ENCODE measurements around the gene MARCKS.

The MARCKS gene, protein sequence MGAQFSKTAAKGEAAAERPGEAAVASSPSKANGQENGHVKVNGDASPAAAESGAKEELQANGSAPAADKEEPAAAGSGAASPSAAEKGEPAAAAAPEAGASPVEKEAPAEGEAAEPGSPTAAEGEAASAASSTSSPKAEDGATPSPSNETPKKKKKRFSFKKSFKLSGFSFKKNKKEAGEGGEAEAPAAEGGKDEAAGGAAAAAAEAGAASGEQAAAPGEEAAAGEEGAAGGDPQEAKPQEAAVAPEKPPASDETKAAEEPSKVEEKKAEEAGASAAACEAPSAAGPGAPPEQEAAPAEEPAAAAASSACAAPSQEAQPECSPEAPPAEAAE

GRCh38 chr6:113856625-113857555 lies at the start of gene MARCKS:
MARCKS (plus strand) TSS chr6:113857345; CDS start chr6:113857746, 401 bp downstream.
- no peak for DNase-seq

DNA sequence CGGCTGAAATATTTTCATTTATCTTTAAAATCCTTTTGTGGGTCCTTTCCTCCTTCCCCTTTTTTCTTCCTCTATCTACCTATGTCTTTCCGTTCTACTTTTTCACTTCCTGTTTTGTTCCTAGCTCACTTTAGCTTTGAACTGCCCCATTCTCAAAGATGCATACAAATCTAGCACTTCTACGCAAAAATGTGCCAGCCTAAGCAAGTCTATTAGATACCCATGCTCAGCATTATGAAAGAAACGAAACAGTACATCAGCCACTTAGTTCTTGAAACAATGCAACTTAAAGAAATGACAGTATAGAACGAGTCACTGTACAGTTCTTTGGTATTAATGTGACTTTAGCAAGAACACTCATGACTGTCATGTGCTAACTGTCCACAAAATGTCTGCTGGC lies 47.3 kb upstream of the MARCKS start:
- no peak for DNase-seq

GRCh38 chr6:113813142-113813541 lies 44.0 kb upstream of the MARCKS start:
- no peak for DNase-seq

DNA sequence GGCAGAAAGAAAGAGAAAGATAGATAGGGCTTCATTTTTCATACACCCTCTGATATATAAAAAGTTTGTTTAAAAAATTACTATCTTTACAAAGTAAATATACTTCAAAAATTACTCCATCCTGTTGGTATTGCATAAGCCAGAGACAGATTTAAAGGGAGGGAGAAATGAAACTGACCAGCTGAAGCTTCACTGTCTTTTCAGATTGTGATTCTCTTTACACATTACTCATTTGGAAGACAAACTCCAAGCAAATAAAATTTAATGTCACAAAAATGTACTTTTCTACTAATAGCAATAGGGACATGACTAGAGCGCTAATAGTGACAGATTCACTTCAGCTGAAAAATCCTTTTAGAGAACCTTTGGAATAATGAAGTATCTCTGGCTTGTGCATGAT lies 38.6 kb upstream of the MARCKS start:
- DNase-seq = no peak

- no peak for DNase-seq
Measured at GRCh38 chr6:113819169-113819830, 37.8 kb upstream of the MARCKS start.

GRCh38 chr6:113820761-113821160 lies 36.4 kb upstream of the MARCKS start:
- no peak for DNase-seq

GRCh38 chr6:113821445-113821844 lies 35.7 kb upstream of the MARCKS start:
- DNase-seq = no peak

DNA sequence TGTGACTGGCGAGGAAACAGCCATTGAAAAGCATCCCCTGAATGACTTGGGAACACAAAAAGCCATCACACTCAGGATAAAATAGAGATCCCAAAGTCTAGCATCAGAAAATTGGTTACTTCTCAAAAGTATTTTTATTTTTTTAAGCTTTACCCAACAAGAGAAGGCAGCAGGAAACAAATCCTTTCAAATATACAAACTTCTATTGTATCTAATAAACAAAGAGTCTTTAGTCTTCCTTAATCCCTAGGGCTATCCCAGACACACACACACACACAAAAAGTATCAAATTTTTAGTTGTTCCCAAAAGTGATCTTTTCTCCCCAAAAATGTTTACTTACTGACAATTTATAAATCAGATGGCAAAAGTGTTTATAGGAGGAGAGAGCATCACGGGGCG lies 33.2 kb upstream of the MARCKS start:
- no peak for DNase-seq

DNA sequence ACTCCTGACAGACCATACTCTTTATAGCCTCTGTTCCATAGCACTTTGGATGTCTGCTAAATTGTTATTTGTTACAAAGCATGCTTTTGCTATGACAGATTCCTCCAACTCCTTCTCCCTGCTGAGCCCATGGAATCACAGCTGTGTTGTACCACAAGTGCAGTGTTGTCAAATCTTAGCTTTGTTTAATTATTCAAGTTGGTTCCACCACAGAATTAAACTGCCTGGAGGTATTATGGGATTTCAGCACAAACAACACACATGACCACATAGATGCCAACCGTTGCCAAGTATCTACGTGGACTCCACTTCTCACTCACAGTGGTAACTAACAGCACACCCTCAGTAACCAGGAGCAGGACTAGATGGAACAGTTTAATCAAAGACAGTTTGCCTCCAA lies 32.7 kb upstream of the MARCKS start:
- no peak for DNase-seq

DNA sequence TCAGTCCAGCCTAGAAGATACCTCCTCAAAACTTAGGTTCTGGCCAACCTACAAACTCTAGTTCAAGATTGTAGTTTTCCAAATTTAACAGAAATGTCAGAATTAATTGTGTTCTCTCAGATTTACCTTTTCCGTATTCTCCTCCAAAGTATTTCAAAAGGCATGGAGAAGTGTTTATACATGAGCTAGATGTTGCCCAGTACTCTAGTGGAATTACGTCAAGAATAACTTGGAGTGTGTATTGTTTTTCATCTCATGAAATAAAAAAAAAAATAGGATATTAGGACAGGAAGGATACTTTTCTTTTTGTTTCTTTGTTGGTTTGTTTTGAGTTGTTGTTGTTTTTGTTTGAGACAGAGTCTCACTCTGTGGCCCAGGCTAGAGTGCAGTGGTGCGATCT lies 32.3 kb upstream of the MARCKS start:
- DNase-seq = no peak

GRCh38 chr6:113825781-113826180 lies 31.4 kb upstream of the MARCKS start:
- no peak for DNase-seq

DNA sequence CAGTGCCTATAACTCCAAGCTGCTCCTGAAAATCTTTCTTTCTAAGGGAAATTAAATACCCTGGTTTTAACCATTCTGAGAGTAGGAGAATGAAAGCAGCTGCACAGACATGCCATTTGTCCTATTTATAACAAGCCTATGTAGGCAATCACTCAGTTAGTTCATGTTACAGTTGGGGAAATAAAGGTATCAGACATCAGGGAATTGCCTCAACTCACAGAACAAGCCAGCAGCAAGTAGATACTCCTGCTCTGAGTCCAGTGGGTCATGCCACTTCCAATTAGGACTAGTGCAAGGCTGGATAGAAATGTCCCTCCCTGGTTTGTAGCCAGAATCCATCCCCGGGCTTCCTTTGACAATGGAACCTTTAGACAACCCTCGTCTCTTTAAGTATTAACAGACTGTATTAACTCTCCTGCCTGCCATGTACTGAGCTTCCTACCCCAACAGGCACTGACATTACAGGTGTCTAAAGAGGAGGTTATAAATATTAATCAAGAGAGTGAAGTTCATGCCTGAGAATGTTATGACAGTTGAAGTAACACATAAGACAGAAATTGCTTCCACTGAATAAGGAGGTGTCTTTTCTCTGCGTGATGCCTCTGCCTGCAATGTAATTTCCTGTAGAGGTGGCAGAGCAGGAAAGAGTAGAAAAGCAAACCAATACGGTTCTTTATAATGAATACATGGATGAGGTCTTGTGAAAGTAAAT lies 28.0 kb upstream of the MARCKS start:
- DNase-seq = no peak

- DNase-seq = no peak
Measured at GRCh38 chr6:113829696-113830045, 27.5 kb upstream of the MARCKS start.

DNA sequence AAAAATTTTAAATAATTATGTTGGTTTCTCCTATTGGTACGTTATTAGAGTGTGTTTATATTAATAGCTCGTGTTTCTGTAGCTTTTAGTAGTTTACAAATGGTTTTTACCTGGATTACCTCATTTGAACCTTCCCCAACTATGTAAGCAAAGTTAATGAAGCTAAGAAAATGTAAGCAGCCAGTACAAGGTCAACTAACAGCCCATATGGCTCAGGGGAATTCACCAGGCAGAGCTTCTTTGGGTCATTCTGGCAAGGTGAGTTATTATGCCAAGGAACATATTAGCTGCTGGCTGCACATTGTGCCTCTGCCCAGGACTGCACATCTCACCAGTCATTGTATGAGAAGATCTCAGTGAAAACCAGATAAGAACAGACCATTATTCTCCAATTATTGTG lies 27.0 kb upstream of the MARCKS start:
- no peak for DNase-seq

DNA sequence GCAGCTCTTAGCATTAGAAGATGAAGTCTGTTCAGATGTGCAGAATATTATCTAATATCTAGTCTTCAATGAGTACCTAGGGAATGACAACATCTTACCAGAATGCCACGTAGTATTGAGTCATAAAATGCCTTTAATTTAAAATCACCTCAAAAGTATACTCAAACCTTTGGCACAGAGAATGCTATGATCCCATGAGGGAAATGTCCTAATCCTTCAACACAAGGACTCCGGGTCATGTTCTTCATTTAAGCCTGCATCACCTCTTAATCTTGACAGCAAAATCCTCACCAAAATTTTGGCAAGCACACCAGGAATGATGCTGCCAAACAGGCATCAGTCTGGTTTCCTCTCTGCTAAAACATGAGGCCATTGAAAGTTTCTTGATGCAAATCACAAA lies 23.6 kb upstream of the MARCKS start:
- no peak for DNase-seq

- DNase-seq = no peak
Measured at GRCh38 chr6:113837170-113837569, 20.0 kb upstream of the MARCKS start.

DNA sequence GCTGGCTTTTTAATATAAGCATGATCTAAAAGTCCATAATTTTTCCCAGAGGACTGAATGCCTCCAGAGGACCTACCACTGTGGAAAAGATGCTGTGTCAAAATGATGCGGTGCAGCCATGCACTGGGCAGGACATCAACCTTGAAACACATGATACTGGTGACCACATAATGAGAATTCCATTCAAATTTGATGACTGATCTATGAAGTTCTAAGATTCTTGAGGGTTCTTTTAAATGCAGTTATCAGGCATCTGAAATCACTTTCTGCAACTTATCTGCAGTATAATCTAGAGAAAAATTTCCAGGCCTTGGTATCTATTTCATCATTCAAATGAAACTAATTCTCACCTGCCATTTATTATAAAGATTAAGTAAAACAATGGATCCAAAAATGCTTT lies 15.0 kb upstream of the MARCKS start:
- DNase-seq = no peak

- DNase-seq = no peak
Measured at GRCh38 chr6:113843500-113844073, 13.6 kb upstream of the MARCKS start.

GRCh38 chr6:113846577-113846976 lies 10.6 kb upstream of the MARCKS start:
- DNase-seq = no peak

DNA sequence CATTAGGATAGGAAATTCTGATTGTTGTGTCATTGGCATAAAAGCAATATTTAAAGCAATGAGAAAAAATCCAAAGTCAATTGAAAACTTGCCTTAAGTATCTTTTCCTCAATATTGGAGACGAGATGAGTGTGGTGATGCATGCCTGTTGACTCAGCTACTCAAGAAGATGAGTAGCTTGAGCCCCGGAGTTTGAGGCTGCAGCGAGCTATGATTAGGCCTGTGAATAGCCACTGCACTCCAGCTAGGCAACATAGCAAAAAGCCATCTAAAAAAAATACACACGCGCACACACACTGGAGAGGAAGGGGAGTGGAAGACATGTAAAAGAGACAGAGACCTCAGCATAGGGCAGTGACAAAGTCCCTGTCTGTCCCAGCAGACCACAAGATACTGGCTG lies 9.7 kb upstream of the MARCKS start:
- no peak for DNase-seq

DNA sequence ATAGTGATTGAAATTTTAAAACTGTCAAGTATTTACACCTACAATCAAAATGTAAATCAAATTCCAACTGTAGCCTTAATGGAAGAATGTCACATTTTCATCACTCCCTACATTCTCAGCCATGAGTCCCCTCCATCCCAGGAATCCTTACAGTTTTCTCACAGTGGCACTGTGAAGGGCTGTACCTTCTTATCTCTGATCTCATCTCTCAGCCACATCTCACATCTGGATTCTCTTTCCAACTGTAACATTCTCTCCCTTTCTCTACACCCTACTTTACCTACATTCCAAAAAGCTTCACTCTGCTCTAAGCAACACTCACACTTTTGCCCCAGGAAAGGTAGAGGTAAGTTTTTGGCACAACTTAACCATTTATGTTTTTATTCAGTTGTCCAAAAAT lies 8.9 kb upstream of the MARCKS start:
- no peak for DNase-seq

DNA sequence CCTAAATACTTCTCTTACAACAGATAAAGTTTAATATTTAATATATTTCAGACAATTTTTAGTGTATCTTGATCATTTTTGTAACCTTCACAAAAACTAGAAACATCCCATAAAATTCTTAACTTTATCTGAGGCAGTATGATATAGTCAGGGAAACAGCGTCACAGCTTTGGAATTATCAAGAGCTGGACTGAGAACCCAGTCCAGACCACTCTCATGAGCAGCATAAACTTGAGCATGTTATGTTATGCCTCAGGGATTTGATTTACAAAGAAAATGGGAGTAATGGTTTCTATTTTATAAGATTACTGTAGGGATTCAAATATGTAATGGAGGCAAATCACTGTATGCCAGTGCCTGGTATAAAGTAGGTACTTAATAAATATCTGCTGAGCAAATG lies 8.3 kb upstream of the MARCKS start:
- DNase-seq = no peak

DNA sequence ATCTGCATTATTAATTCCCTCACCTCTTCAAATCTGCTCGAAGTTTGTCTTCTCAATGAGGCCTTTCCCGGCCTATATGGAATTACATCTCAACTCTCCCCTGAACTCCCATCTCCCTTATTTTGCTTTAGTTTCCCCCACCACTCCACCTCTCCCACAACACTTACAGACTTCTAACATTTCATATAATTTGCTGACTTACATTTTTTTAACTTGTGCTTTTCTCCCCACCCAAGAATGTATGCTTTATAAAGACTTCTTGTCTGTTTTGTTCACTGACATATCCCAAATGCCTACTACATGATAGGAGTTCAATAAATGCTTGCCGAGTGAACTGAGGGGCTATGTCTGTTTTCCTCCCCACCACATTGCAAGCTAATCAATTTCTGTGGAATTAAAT lies 3.9 kb upstream of the MARCKS start:
- DNase-seq = no peak
